Fibroblast of pulmonary artery (primary cell): ENCODE measurements around the gene GPATCH4.

ENCODE experiments used
- DNase-seq: peaks from one replicate; pipeline ENCODE4 v3.0.0-alpha.2; 2010; ENCODE audit warnings: low read depth
- H3K4me3 ChIP-seq: replicated peaks from 2 replicates; pipeline ENCODE4 v1.5.1; 2011; ENCODE audit warnings: low read depth, mild to moderate bottlenecking, control low read depth, low read length, moderate library complexity
- CTCF ChIP-seq: IDR thresholded peaks from 2 replicates; pipeline ENCODE4 v1.5.1; 2011; ENCODE audit warnings: mild to moderate bottlenecking, control low read depth, low read length, inconsistent platforms; ENCODE audit errors: missing control alignments

Gene GPATCH4

GRCh38 chr1:156598731-156599432 lies 2.4 kb downstream of the GPATCH4 start:
- DNase-seq = no peak
- TF ChIP-seq CTCF = no peak

GRCh38 chr1:156598125-156598524 lies 3.2 kb downstream of the GPATCH4 start:
- no peak for TF ChIP-seq CTCF
- DNase-seq = no peak
- no peak overlapping the region for H3K4me3 ChIP-seq

More at GRCh38 chr1:156598731-156599432, 2.4 kb downstream of the GPATCH4 start:
- H3K4me3 ChIP-seq = no peak overlapping the region

GRCh38 chr1:156596426-156596825 lies 4.9 kb downstream of the GPATCH4 start:
- no peak overlapping the region for H3K4me3 ChIP-seq
- no peak for DNase-seq
- TF ChIP-seq CTCF = no peak

GRCh38 chr1:156595016-156595415 lies 6.3 kb downstream of the GPATCH4 start:
- no peak overlapping the region for H3K4me3 ChIP-seq
- DNase-seq = no peak
- TF ChIP-seq CTCF = no peak

GRCh38 chr1:156594190-156594589 lies 7.1 kb downstream of the GPATCH4 start:
- no peak for TF ChIP-seq CTCF
- no peak for DNase-seq
- no peak overlapping the region for H3K4me3 ChIP-seq

GRCh38 chr1:156593661-156593989 lies 7.7 kb downstream of the GPATCH4 start:
- no peak for DNase-seq
- no peak for TF ChIP-seq CTCF
- H3K4me3 ChIP-seq = no peak overlapping the region
